ENCODE measurements around the gene MARCHF3. TPM values are rescaled to one million over a fixed set of nuclear protein-coding genes. Genes with fewer than 3 reads are reported as not detected.

Gene MARCHF3
- total RNA-seq, 2 experiments from 2014 or later: 5.4 to 7.0 TPM

- POLR2A ChIA-PET: interaction anchor here (1.0 to 1.6 kb wide), 3 partner anchors 10 to 59 kb away, joined by 3 to 6 read pairs (median 4); no protein-coding TSS in a partner anchor
- Histone ChIP-seq H3K4me2 (ENCODE audit: low read length) (peak overlapping the region; percentile 66; the same call in 1 of the 2 replicates), H3K9me3 (ENCODE audit: low read length) (0 out of 2 replicates have a peak, but pooled peaks cover 8% of the 10 kb centered on the region), H4K20me1 (ENCODE audit: insufficient read depth, low read length) (no peaks in the 10 kb centered on the region), H2AFZ (ENCODE audit: low read length) (no peak overlapping the region), H3K79me2 (ENCODE audit: insufficient read depth, low read depth, low read length) (peaks cover 22% of the 10 kb centered on the region; the same call in 1 of the 2 replicates), H3K4me3 (ENCODE audit: low read depth, low read length, poor library complexity, severe bottlenecking) (no peak overlapping the region), H3K36me3 (ENCODE audit: insufficient read depth, low read length) (no peaks in the 10 kb centered on the region), H3K9me2 (ENCODE audit: insufficient read depth, low read length) (no peaks in the 10 kb centered on the region), H3K27ac (ENCODE audit: low read depth, low read length, poor library complexity, severe bottlenecking) (peak overlapping the region; percentile 90), H3K4me1 (ENCODE audit: insufficient read depth, low read length, poor library complexity, severe bottlenecking) (peaks cover 63% of the 10 kb centered on the region)
- CTCF ChIA-PET (ENCODE audit: unreplicated experiment): no interaction called here
- BruUV-seq (replicated peaks): no TSS peak
- no peak for TF ChIP-seq EZH2phosphoT487 (IDR thresholded peaks at IDR 0.05; ENCODE audit: borderline replicate concordance, low read depth, low read length)
- no peak for TF ChIP-seq CTCF (conservative IDR thresholded peaks at IDR 0.05; ENCODE audit: low read length)
- no peak for DNase-seq (ENCODE audit: low spot score)
- intact Hi-C loops (cut with micrococcal nuclease; ENCODE audit: unreplicated experiment): no loop called here
Measured at GRCh38 chr5:126967808-126968466, 62.4 kb downstream of the MARCHF3 start.

- BruUV-seq (replicated peaks): no TSS peak
- H3K27ac ChIP-seq (ENCODE audit: low read depth, low read length, poor library complexity, severe bottlenecking): no peak overlapping the region
- CTCF ChIA-PET (ENCODE audit: unreplicated experiment): no interaction called here
- H3K4me3 ChIP-seq (ENCODE audit: low read depth, low read length, poor library complexity, severe bottlenecking): no peak overlapping the region
- no peaks in the 10 kb centered on the region for H3K9me2 ChIP-seq (ENCODE audit: insufficient read depth, low read length)
- H3K79me2 ChIP-seq (ENCODE audit: insufficient read depth, low read depth, low read length): peaks cover 6% of the 10 kb centered on the region; the same call in 1 of the 2 replicates
- no peak for DNase-seq (ENCODE audit: low spot score)
- POLR2A ChIA-PET: interaction anchor here (0.6 to 1.2 kb wide), 2 partner anchors 12 to 27 kb away, joined by 3 read pairs; no protein-coding TSS in a partner anchor
- no peaks in the 10 kb centered on the region for H3K36me3 ChIP-seq (ENCODE audit: insufficient read depth, low read length)
- H3K4me2 ChIP-seq (ENCODE audit: low read length): no peak overlapping the region
- peaks cover 49% of the 10 kb centered on the region for H3K4me1 ChIP-seq (ENCODE audit: insufficient read depth, low read length, poor library complexity, severe bottlenecking)
- TF ChIP-seq EZH2phosphoT487 (IDR thresholded peaks at IDR 0.05; ENCODE audit: borderline replicate concordance, low read depth, low read length): no peak
- TF ChIP-seq CTCF (conservative IDR thresholded peaks at IDR 0.05; ENCODE audit: low read length): no peak
- intact Hi-C loops (cut with micrococcal nuclease; ENCODE audit: unreplicated experiment): no loop called here
- no peak overlapping the region for H2AFZ ChIP-seq (ENCODE audit: low read length)
- 0 out of 2 replicates have a peak, but pooled peaks cover 8% of the 10 kb centered on the region for H3K9me3 ChIP-seq (ENCODE audit: low read length)
- no peaks in the 10 kb centered on the region for H4K20me1 ChIP-seq (ENCODE audit: insufficient read depth, low read length)
Measured at GRCh38 chr5:126965487-126965886, 64.9 kb downstream of the MARCHF3 start.

GRCh38 chr5:126965061-126965475 lies 65.3 kb downstream of the MARCHF3 start:
- CTCF ChIA-PET (ENCODE audit: unreplicated experiment): no interaction called here
- DNase-seq (ENCODE audit: low spot score): no peak
- 0 out of 2 replicates have a peak, but pooled peaks cover 8% of the 10 kb centered on the region for H3K9me3 ChIP-seq (ENCODE audit: low read length)
- no peak overlapping the region for H3K4me3 ChIP-seq (ENCODE audit: low read depth, low read length, poor library complexity, severe bottlenecking)
- TF ChIP-seq EZH2phosphoT487 (IDR thresholded peaks at IDR 0.05; ENCODE audit: borderline replicate concordance, low read depth, low read length) (no peak), CTCF (conservative IDR thresholded peaks at IDR 0.05; ENCODE audit: low read length) (no peak)
- H3K4me2 ChIP-seq (ENCODE audit: low read length): no peak overlapping the region
- no TSS peak for BruUV-seq (replicated peaks)
- no peak overlapping the region for H2AFZ ChIP-seq (ENCODE audit: low read length)
- no peaks in the 10 kb centered on the region for H3K36me3 ChIP-seq (ENCODE audit: insufficient read depth, low read length)
- POLR2A ChIA-PET: interaction anchor here (0.6 to 1.2 kb wide), 4 partner anchors 13 to 113 kb away, joined by 3 to 4 read pairs (median 3); no protein-coding TSS in a partner anchor
- intact Hi-C loops (cut with micrococcal nuclease; ENCODE audit: unreplicated experiment): no loop called here
- no peaks in the 10 kb centered on the region for H4K20me1 ChIP-seq (ENCODE audit: insufficient read depth, low read length)
- peaks cover 2% of the 10 kb centered on the region; the same call in 1 of the 2 replicates for H3K79me2 ChIP-seq (ENCODE audit: insufficient read depth, low read depth, low read length)
- no peaks in the 10 kb centered on the region for H3K9me2 ChIP-seq (ENCODE audit: insufficient read depth, low read length)
- H3K27ac ChIP-seq (ENCODE audit: low read depth, low read length, poor library complexity, severe bottlenecking): no peak overlapping the region
- peaks cover 45% of the 10 kb centered on the region for H3K4me1 ChIP-seq (ENCODE audit: insufficient read depth, low read length, poor library complexity, severe bottlenecking)
